ENCODE data around the gene TRIM9.

- TF ChIP-seq CTCF (conservative IDR thresholded peaks at IDR 0.05; ENCODE audit: low read length) (no peak), EZH2phosphoT487 (IDR thresholded peaks at IDR 0.05; ENCODE audit: borderline replicate concordance) (no peak)
Observed at GRCh38 chr14:51084962-51085361, 9.9 kb downstream of the TRIM9 start.
